Panc1 (cell line): ENCODE measurements around the gene ZNF12. TPM values are rescaled to one million over a fixed set of nuclear protein-coding genes. Genes with fewer than 3 reads are reported as not detected.

Experiments used
- ATAC-seq: fragments of 200-7000 bp; cut with Tn5 transposase; 2 replicates; pipeline ENCODE4 v1.9.1; 2020; ENCODE audit warnings: mild to moderate bottlenecking, moderate library complexity
- BruUV-seq: library from RNA; stranded (reverse); fragments of 400-500 nt; replicated peaks from 2 replicates; lab custom pipeline; 2021; lab: Mats Ljungman, UMichigan
- CTCF ChIA-PET: fragments of 300-600 bp; sonication (Branson Sonifier 250); formaldehyde crosslinking; loops from one replicate; lab custom pipeline; 2022; ENCODE audit warnings: antibody characterized with exemption; lab: Charles Lee
- POLR2A ChIA-PET: fragments of 300-600 bp; sonication (Branson Sonifier 250); formaldehyde crosslinking; loops from one replicate; lab custom pipeline; 2022; ENCODE audit warnings: antibody characterized with exemption; lab: Charles Lee
- DNase-seq: peaks from one replicate; pipeline ENCODE4 v3.0.0-alpha.2; 2010; ENCODE audit warnings: low read depth, low spot score
- H3K27ac ChIP-seq: 2 replicates; pipeline ENCODE4 v1.5.1; 2011; ENCODE audit warnings: mild to moderate bottlenecking, low read length, inconsistent platforms
- H3K27me3 ChIP-seq: fragments of 200-500 bp; sonication (Bioruptor generic); 2 replicates; pipeline ENCODE4 v1.6.0; 2014; ENCODE audit warnings: low read length, inconsistent platforms; ENCODE audit not compliant: control insufficient read depth, insufficient read depth
- H3K36me3 ChIP-seq: fragments of 200-500 bp; sonication (Bioruptor generic); 2 replicates; pipeline ENCODE4 v1.5.1; 2014; ENCODE audit warnings: inconsistent platforms, mild to moderate bottlenecking, low read length, moderate library complexity; ENCODE audit not compliant: control insufficient read depth, insufficient read depth
- H3K4me1 ChIP-seq: 2 replicates; pipeline ENCODE4 v1.5.1; 2011; ENCODE audit warnings: inconsistent platforms, mild to moderate bottlenecking, low read length, moderate library complexity; ENCODE audit not compliant: control insufficient read depth, insufficient read depth
- H3K4me3 ChIP-seq, 2 experiments: 2 replicates each; pipeline ENCODE4 v1.5.1; 2011 to 2012; ENCODE audit warnings: low read depth in 2 of 2, low read length in 2 of 2, mild to moderate bottlenecking in 2 of 2, inconsistent platforms in 1 of 2, moderate library complexity in 1 of 2
- H3K9me3 ChIP-seq: fragments of 200-500 bp; sonication (Bioruptor generic); 2 replicates; pipeline ENCODE4 v1.5.1; 2014; ENCODE audit warnings: low read depth, mild to moderate bottlenecking, inconsistent platforms, low read length, moderate library complexity; ENCODE audit not compliant: control insufficient read depth, insufficient read depth
- CTCF ChIP-seq: fragments of 450-650 bp; IDR thresholded peaks from 2 replicates; pipeline ENCODE4 v1.5.1; 2017; ENCODE audit warnings: mild to moderate bottlenecking
- POLR2AphosphoS5 ChIP-seq: IDR thresholded peaks from 2 replicates; pipeline ENCODE4 v1.6.1; 2012; ENCODE audit warnings: mild to moderate bottlenecking, low read depth, low read length, moderate library complexity
- REST ChIP-seq, 2 experiments: IDR thresholded peaks; 2 replicates each; pipeline ENCODE4 v1.6.1; 2011 to 2012; ENCODE audit warnings: low read depth in 2 of 2, control low read depth in 1 of 2, low read length in 1 of 2, mild to moderate bottlenecking in 1 of 2, moderate library complexity in 1 of 2; ENCODE audit not compliant: insufficient read depth in 1 of 2
- SIN3A ChIP-seq: IDR thresholded peaks from 2 replicates; pipeline ENCODE4 v1.6.1; 2012; ENCODE audit warnings: low read depth, mild to moderate bottlenecking, low read length, moderate library complexity, borderline replicate concordance; ENCODE audit not compliant: insufficient read depth
- TCF7L2 ChIP-seq: IDR thresholded peaks from 2 replicates; pipeline ENCODE4 v1.6.1; 2011; ENCODE audit warnings: mild to moderate bottlenecking, low read depth, low read length, inconsistent platforms
- in situ Hi-C: cut with HindIII; loops from 2 replicates; pipeline ENCODE4 v1.10.0; 2016; ENCODE audit warnings: low sequenced_read_pairs, low pct_unique_long_range_greater_than_20kb
- intact Hi-C: fragments of 100-400 bp; cut with micrococcal nuclease; formaldehyde crosslinking; loops from one replicate; pipeline ENCODE4 v1.10.0; 2022; ENCODE audit not compliant: unreplicated experiment
- total RNA-seq: library from RNA; stranded (reverse); gene quantifications from one replicate; pipeline ENCODE4 v1.2.1, GENCODE V29; 2021; ENCODE audit not compliant: unreplicated experiment

ZNF12 gene
- total RNA-seq, 1 experiment from 2014 or later, result 37.3 TPM

- Histone ChIP-seq H3K9me3 (no peaks in the 10 kb centered on the region), H3K4me3 (no peak overlapping the region), H3K36me3 (peaks cover 4% of the 10 kb centered on the region; the same call in 1 of the 2 replicates), H3K4me1 (peaks cover 7% of the 10 kb centered on the region), H3K27me3 (no peaks in the 10 kb centered on the region), H3K27ac (no peak overlapping the region)
- in situ Hi-C loops, result no loop called here
- ATAC-seq, result peak; percentile 19; the same call in 1 of the 2 replicates
- TF ChIP-seq SIN3A, result no peak
- TF ChIP-seq TCF7L2, result no peak
- TF ChIP-seq REST (IDR thresholded peaks at IDR 0.05; ENCODE audit: insufficient read depth in 1 of 2, low read depth in 2 of 2, low read length in 1 of 2), result no peak
- no peak for TF ChIP-seq CTCF
- TF ChIP-seq POLR2AphosphoS5, result no peak
- ChIA-PET CTCF (no interaction called here), POLR2A (no interaction called here)
- no TSS peak for BruUV-seq
- DNase-seq, result no peak
- intact Hi-C loops, result no loop called here
Observed at GRCh38 chr7:6642861-6643640, 63.7 kb downstream of the ZNF12 start.

- no peak for DNase-seq
- Histone ChIP-seq H3K27me3 (no peaks in the 10 kb centered on the region), H3K36me3 (peaks cover 4% of the 10 kb centered on the region; the same call in 1 of the 2 replicates), H3K27ac (no peak overlapping the region), H3K4me3 (no peak overlapping the region), H3K9me3 (no peaks in the 10 kb centered on the region), H3K4me1 (peaks cover 7% of the 10 kb centered on the region)
- POLR2A ChIA-PET, result no interaction called here
- in situ Hi-C loops (no loop called here), intact Hi-C loops (no loop called here)
- CTCF ChIA-PET, result no interaction called here
- no peak for ATAC-seq
- TF ChIP-seq TCF7L2 (no peak), POLR2AphosphoS5 (no peak), CTCF (no peak), REST (IDR thresholded peaks at IDR 0.05; ENCODE audit: insufficient read depth in 1 of 2, low read depth in 2 of 2, low read length in 1 of 2) (no peak), SIN3A (no peak)
- BruUV-seq, result no TSS peak
Observed at GRCh38 chr7:6642239-6642839, 64.4 kb downstream of the ZNF12 start.
